Liver (tissue), 9 donors: ENCODE results near the gene CACNA1B. TPM values are rescaled to one million over a fixed set of nuclear protein-coding genes. Genes with fewer than 3 reads are reported as not detected.

Experiments used
- DNase-seq: peaks from one replicate; pipeline ENCODE4 v3.0.0-alpha.2; 2017; ENCODE audit warnings: low spot score
- H3K27ac ChIP-seq, 2 donors: one replicate each; pipeline ENCODE4 v1.7.0; 2013; ENCODE audit warnings: inconsistent platforms in 2 of 2, low read length in 2 of 2, control low read depth in 1 of 2, low read depth in 1 of 2, mild to moderate bottlenecking in 1 of 2
- H3K27me3 ChIP-seq, 4 donors: one replicate each; pipeline versions ENCODE4 v1.6.1 to v1.7.0; 2013; ENCODE audit warnings: low read length in 3 of 4, inconsistent platforms in 1 of 4, mild to moderate bottlenecking in 1 of 4, moderate library complexity in 1 of 4; ENCODE audit not compliant: control insufficient read depth in 4 of 4, insufficient read depth in 4 of 4
- H3K36me3 ChIP-seq, 4 donors: one replicate each; pipeline versions ENCODE4 v1.6.1 to v1.7.0; 2013; ENCODE audit warnings: low read length in 3 of 4, mild to moderate bottlenecking in 3 of 4, low read depth in 1 of 4, moderate library complexity in 1 of 4; ENCODE audit not compliant: control insufficient read depth in 4 of 4, insufficient read depth in 3 of 4
- H3K4me1 ChIP-seq, 4 donors: one replicate each; pipeline versions ENCODE4 v1.6.1 to v1.7.0; 2013; ENCODE audit warnings: low read length in 3 of 4, mild to moderate bottlenecking in 3 of 4, moderate library complexity in 1 of 4; ENCODE audit not compliant: control insufficient read depth in 4 of 4, insufficient read depth in 4 of 4
- H3K4me3 ChIP-seq, 3 donors: one replicate each; pipeline versions ENCODE4 v1.6.1 to v1.7.0; 2013; ENCODE audit warnings: low read length in 3 of 3, control low read depth in 1 of 3, low read depth in 1 of 3, mild to moderate bottlenecking in 1 of 3
- H3K9ac ChIP-seq, 2 donors: one replicate each; pipeline ENCODE4 v1.7.0; 2013; ENCODE audit warnings: low read length in 2 of 2, mild to moderate bottlenecking in 2 of 2, moderate library complexity in 2 of 2, control low read depth in 1 of 2, low read depth in 1 of 2
- H3K9me3 ChIP-seq, 4 donors: one replicate each; pipeline versions ENCODE4 v1.6.1 to v1.7.0; 2013; ENCODE audit warnings: low read length in 3 of 4; ENCODE audit not compliant: control insufficient read depth in 4 of 4
- EGR1 ChIP-seq, 2 donors: IDR thresholded peaks; 2 replicates each; pipeline ENCODE4 v1.6.1; 2016 to 2018; ENCODE audit warnings: antibody characterized with exemption in 2 of 2, low read depth in 2 of 2
- FOXA1 ChIP-seq: IDR thresholded peaks from 2 replicates; pipeline ENCODE4 v1.6.1; 2016; ENCODE audit warnings: antibody characterized with exemption
- FOXA2 ChIP-seq: IDR thresholded peaks from 2 replicates; pipeline ENCODE4 v1.6.1; 2016; ENCODE audit warnings: antibody characterized with exemption
- GABPA ChIP-seq, 2 donors: IDR thresholded peaks in 1 of 2; conservative IDR thresholded peaks in 1 of 2; 2 replicates each; pipeline ENCODE4 v1.6.1; 2016; ENCODE audit warnings: antibody characterized with exemption in 2 of 2, mild to moderate bottlenecking in 1 of 2, moderate library complexity in 1 of 2
- HNF4A ChIP-seq, 2 donors: conservative IDR thresholded peaks; 2 replicates each; pipeline ENCODE4 v1.6.1; 2016; ENCODE audit warnings: antibody characterized with exemption in 2 of 2, mild to moderate bottlenecking in 2 of 2
- HNF4G ChIP-seq: IDR thresholded peaks from 2 replicates; pipeline ENCODE4 v1.6.1; 2016; ENCODE audit warnings: antibody characterized with exemption
- JUND ChIP-seq, 2 donors: IDR thresholded peaks; 2 replicates each; pipeline ENCODE4 v1.6.1; 2016; ENCODE audit warnings: antibody characterized with exemption in 2 of 2
- NR2F2 ChIP-seq: IDR thresholded peaks from 2 replicates; pipeline ENCODE4 v1.6.1; 2016; ENCODE audit warnings: antibody characterized with exemption
- RAD21 ChIP-seq, 2 donors: IDR thresholded peaks; 2 replicates each; pipeline ENCODE4 v1.6.1; 2016; ENCODE audit warnings: antibody characterized with exemption in 2 of 2, mild to moderate bottlenecking in 2 of 2
- RXRA ChIP-seq, 2 donors: IDR thresholded peaks; 2 replicates each; pipeline ENCODE4 v1.6.1; 2017 to 2018; ENCODE audit warnings: antibody characterized with exemption in 2 of 2, mild to moderate bottlenecking in 1 of 2
- SP1 ChIP-seq: IDR thresholded peaks from 2 replicates; pipeline ENCODE4 v1.6.1; 2018; ENCODE audit warnings: antibody characterized with exemption, mild to moderate bottlenecking
- TAF1 ChIP-seq: conservative IDR thresholded peaks from 2 replicates; pipeline ENCODE4 v1.6.1; 2016; ENCODE audit warnings: antibody characterized with exemption, mild to moderate bottlenecking
- YY1 ChIP-seq: IDR thresholded peaks from 2 replicates; pipeline ENCODE4 v1.6.1; 2016; ENCODE audit warnings: antibody characterized with exemption, mild to moderate bottlenecking
- WGBS: extraction: QIAGEN DNeasy Blood & Tissue Kit; methylation state at CpG from one replicate; pipeline ENCODE4 v1.1.7; 2013; 5-methylcytosine and 5-hydroxymethylcytosine counted together
- polyA plus RNA-seq, 2 donors: library from polyadenylated mRNA; stranded (reverse) in 1 of 2; unstranded in 1 of 2; fragments of 200-250 nt in 1 of 2; fragments of >200 nt in 1 of 2; fragmentation: Nextera tagmentation in 1 of 2; extraction: Ambion mirVana in 1 of 2; gene quantifications; one replicate each; pipeline versions ENCODE4 v1.2.1 to v1.2.3, GENCODE V29; 2013 to 2015
- total RNA-seq, 2 donors: library from RNA; depleted of rRNA; stranded (reverse); fragments of >200 nt; gene quantifications; one replicate each; pipeline ENCODE4 v1.2.3, GENCODE V29; 2014
- TF ChIP-seq, protein P1 (sequence below): IDR thresholded peaks from 2 replicates; pipeline ENCODE4 v1.6.1; 2016; ENCODE audit warnings: antibody characterized with exemption
- TF ChIP-seq, protein P2 (sequence below): fragments of 150-350 bp; IDR thresholded peaks from 2 replicates; pipeline ENCODE4 v1.5.1; 2017; ENCODE audit warnings: improper control_type of control experiment, low read depth, low read length; ENCODE audit not compliant: missing input control
- TF ChIP-seq, protein P3 (sequence below): IDR thresholded peaks from 2 replicates; pipeline ENCODE4 v1.6.1; 2016; ENCODE audit warnings: antibody characterized with exemption, mild to moderate bottlenecking
- TF ChIP-seq, protein P4 (sequence below): IDR thresholded peaks from 2 replicates; pipeline ENCODE4 v1.6.1; 2016; ENCODE audit warnings: antibody characterized with exemption
- TF ChIP-seq, protein P5 (sequence below): IDR thresholded peaks from 2 replicates; pipeline ENCODE4 v1.6.1; 2016; ENCODE audit warnings: antibody characterized with exemption
- donor health status: healthy.
- donor health status: healthy.
- donor health status: healthy.
- donor health status: healthy.
- donor health status: healthy.

Gene CACNA1B
- total and polyA plus RNA-seq, 4 donors = under 0.01 to 0.05 TPM; not detected in 2

DNA sequence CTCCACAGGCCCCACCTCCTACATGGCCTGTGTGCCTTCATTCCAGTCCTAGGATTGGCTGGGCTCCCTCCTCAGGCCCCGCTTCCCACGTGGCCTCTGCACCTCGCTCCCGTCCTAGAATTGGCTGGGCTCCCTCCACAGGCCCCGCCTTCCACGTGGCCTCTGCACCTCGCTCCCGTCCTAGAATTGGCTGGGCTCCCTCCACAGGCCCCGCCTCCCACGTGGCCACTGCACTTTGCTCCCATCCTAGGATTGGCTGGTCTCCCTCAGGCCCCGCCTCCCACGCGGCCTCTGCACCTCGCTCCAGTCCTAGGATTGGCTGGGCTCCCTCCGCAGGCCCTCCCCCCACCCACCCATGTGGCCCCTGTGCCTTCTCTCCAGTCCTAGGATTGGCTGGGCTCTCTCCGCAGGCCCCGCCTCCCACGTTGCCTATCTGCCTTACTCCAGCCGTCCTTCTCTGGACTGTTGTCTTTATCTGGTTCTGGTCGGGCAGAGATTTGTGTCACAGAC lies 45.3 kb upstream of the CACNA1B start:
- WGBS = 93% methylated on average over 20 of the region's 20 CpGs
- DNase-seq = no peak
- no peak overlapping the region for H3K27ac ChIP-seq
- H3K27me3 ChIP-seq = no peaks in the 10 kb centered on the region
- no peaks in the 10 kb centered on the region for H3K9me3 ChIP-seq
- H3K4me1 ChIP-seq = no peaks in the 10 kb centered on the region
- H3K36me3 ChIP-seq = peaks cover 11 to 48% (median 28%) of the 10 kb centered on the region in 4 donors
- H3K4me3 ChIP-seq = no peak overlapping the region
- TF ChIP-seq, protein P1, sequence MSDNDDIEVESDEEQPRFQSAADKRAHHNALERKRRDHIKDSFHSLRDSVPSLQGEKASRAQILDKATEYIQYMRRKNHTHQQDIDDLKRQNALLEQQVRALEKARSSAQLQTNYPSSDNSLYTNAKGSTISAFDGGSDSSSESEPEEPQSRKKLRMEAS = no peak
- TF ChIP-seq TAF1 (no peak), HNF4A (conservative IDR thresholded peaks at IDR 0.05) (no peak), SP1 (no peak), NR2F2 (no peak), RXRA (IDR thresholded peaks at IDR 0.05) (no peak), FOXA2 (no peak)
- TF ChIP-seq, protein P2, sequence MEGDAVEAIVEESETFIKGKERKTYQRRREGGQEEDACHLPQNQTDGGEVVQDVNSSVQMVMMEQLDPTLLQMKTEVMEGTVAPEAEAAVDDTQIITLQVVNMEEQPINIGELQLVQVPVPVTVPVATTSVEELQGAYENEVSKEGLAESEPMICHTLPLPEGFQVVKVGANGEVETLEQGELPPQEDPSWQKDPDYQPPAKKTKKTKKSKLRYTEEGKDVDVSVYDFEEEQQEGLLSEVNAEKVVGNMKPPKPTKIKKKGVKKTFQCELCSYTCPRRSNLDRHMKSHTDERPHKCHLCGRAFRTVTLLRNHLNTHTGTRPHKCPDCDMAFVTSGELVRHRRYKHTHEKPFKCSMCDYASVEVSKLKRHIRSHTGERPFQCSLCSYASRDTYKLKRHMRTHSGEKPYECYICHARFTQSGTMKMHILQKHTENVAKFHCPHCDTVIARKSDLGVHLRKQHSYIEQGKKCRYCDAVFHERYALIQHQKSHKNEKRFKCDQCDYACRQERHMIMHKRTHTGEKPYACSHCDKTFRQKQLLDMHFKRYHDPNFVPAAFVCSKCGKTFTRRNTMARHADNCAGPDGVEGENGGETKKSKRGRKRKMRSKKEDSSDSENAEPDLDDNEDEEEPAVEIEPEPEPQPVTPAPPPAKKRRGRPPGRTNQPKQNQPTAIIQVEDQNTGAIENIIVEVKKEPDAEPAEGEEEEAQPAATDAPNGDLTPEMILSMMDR = no peak
- TF ChIP-seq, protein P3, sequence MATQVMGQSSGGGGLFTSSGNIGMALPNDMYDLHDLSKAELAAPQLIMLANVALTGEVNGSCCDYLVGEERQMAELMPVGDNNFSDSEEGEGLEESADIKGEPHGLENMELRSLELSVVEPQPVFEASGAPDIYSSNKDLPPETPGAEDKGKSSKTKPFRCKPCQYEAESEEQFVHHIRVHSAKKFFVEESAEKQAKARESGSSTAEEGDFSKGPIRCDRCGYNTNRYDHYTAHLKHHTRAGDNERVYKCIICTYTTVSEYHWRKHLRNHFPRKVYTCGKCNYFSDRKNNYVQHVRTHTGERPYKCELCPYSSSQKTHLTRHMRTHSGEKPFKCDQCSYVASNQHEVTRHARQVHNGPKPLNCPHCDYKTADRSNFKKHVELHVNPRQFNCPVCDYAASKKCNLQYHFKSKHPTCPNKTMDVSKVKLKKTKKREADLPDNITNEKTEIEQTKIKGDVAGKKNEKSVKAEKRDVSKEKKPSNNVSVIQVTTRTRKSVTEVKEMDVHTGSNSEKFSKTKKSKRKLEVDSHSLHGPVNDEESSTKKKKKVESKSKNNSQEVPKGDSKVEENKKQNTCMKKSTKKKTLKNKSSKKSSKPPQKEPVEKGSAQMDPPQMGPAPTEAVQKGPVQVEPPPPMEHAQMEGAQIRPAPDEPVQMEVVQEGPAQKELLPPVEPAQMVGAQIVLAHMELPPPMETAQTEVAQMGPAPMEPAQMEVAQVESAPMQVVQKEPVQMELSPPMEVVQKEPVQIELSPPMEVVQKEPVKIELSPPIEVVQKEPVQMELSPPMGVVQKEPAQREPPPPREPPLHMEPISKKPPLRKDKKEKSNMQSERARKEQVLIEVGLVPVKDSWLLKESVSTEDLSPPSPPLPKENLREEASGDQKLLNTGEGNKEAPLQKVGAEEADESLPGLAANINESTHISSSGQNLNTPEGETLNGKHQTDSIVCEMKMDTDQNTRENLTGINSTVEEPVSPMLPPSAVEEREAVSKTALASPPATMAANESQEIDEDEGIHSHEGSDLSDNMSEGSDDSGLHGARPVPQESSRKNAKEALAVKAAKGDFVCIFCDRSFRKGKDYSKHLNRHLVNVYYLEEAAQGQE = no peak
- no peak overlapping the region for H3K9ac ChIP-seq

DNA sequence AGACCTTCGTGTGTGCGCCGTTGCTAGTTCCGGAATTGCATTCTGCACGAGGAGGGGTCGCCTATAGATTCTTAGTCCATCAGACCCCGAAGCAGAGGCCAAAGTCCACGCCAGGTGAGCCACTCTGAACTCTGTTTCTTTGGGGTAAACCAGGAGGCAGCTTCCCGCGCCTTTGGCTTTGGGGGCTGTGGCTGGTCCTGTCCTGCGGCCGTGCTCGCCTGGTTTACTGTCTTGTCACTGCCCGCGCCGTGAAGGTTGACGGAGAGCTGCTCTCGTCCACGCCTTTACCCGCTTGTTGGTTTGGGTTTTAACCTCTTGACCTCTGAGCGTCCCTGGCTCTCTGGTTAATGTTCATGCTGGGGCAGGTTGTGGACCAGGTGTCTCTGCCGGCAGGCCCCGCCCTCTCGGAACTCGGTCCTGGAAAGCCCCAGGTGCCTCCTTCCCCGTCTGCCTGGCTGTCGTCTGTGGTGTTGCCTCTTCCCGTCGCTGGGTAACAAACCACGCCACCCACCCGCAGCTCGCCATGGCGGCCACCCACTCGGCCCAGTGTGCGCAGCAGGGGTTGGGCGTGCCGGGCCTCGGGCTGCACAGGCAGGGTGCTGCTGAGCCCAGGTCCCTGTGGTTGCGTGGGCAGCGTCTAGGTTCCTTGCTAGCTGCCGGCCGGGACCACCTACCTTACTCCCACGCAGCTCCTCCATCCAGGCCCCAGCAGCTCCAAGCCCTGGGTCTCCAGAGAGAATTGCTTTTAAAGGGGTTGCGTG lies 44.6 kb upstream of the CACNA1B start:
- TF ChIP-seq FOXA2 = no peak
- TF ChIP-seq, protein P1 = no peak
- no peak for TF ChIP-seq RAD21 (IDR thresholded peaks at IDR 0.05)
- no peak for TF ChIP-seq FOXA1
- TF ChIP-seq, protein P4, sequence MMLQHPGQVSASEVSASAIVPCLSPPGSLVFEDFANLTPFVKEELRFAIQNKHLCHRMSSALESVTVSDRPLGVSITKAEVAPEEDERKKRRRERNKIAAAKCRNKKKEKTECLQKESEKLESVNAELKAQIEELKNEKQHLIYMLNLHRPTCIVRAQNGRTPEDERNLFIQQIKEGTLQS = no peak
- no peak for TF ChIP-seq HNF4G
- TF ChIP-seq, protein P5, sequence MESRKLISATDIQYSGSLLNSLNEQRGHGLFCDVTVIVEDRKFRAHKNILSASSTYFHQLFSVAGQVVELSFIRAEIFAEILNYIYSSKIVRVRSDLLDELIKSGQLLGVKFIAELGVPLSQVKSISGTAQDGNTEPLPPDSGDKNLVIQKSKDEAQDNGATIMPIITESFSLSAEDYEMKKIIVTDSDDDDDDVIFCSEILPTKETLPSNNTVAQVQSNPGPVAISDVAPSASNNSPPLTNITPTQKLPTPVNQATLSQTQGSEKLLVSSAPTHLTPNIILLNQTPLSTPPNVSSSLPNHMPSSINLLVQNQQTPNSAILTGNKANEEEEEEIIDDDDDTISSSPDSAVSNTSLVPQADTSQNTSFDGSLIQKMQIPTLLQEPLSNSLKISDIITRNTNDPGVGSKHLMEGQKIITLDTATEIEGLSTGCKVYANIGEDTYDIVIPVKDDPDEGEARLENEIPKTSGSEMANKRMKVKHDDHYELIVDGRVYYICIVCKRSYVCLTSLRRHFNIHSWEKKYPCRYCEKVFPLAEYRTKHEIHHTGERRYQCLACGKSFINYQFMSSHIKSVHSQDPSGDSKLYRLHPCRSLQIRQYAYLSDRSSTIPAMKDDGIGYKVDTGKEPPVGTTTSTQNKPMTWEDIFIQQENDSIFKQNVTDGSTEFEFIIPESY = no peak
- no peak for TF ChIP-seq NR2F2
- TF ChIP-seq JUND (IDR thresholded peaks at IDR 0.05) = no peak
- no peak for TF ChIP-seq HNF4A (conservative IDR thresholded peaks at IDR 0.05)
- TF ChIP-seq GABPA (IDR thresholded peaks at IDR 0.05 in 1 of 2, conservative IDR thresholded peaks at IDR 0.05 in 1 of 2) = no peak
- no peak for TF ChIP-seq EGR1 (IDR thresholded peaks at IDR 0.05; ENCODE audit: low read depth in 2 of 2)
- no peak for TF ChIP-seq YY1
- Histone ChIP-seq H3K27me3 (no peaks in the 10 kb centered on the region), H3K27ac (no peak overlapping the region), H3K4me1 (no peaks in the 10 kb centered on the region), H3K9me3 (no peaks in the 10 kb centered on the region), H3K9ac (no peak overlapping the region), H3K4me3 (no peak overlapping the region), H3K36me3 (peaks cover 11 to 44% (median 28%) of the 10 kb centered on the region in 4 donors)
- no peak for DNase-seq
- 98% methylated on average over 44 of the region's 44 CpGs for WGBS
